ENCODE results near the gene FAM110D. TPM values are rescaled to one million over a fixed set of nuclear protein-coding genes. Genes with fewer than 3 reads are reported as not detected.

The FAM110D gene
- total RNA-seq, 1 donor from 2014 or later, result 0.36 TPM

GRCh38 chr1:26191739-26192138 is 32.9 kb downstream of the FAM110D start:
- no peak for DNase-seq (ENCODE audit: low spot score, unreplicated experiment)
- TF ChIP-seq CTCF (IDR thresholded peaks at IDR 0.05; ENCODE audit: unreplicated experiment), result no peak
- peaks cover 8% of the 10 kb centered on the region for H3K36me3 Mint-ChIP-seq (ENCODE audit: insufficient read depth)
- no peak overlapping the region for H3K27ac Mint-ChIP-seq
- no peak overlapping the region for H3K4me3 Mint-ChIP-seq (ENCODE audit: low read depth)
- H3K27me3 Mint-ChIP-seq, result peaks cover 10% of the 10 kb centered on the region
- H3K4me1 Mint-ChIP-seq (ENCODE audit: low read depth), result no peaks in the 10 kb centered on the region
- H3K9me3 Mint-ChIP-seq (ENCODE audit: low read depth), result no peaks in the 10 kb centered on the region

GRCh38 chr1:26195805-26196204 is 36.9 kb downstream of the FAM110D start:
- Mint-ChIP-seq H3K4me1 (ENCODE audit: low read depth) (no peaks in the 10 kb centered on the region), H3K27me3 (peaks cover 22% of the 10 kb centered on the region), H3K27ac (no peak overlapping the region), H3K4me3 (ENCODE audit: low read depth) (no peak overlapping the region), H3K9me3 (ENCODE audit: low read depth) (no peaks in the 10 kb centered on the region), H3K36me3 (ENCODE audit: insufficient read depth) (no peaks in the 10 kb centered on the region)
- no peak for TF ChIP-seq CTCF (IDR thresholded peaks at IDR 0.05; ENCODE audit: unreplicated experiment)
- DNase-seq (ENCODE audit: low spot score, unreplicated experiment), result no peak

- Mint-ChIP-seq H3K9me3 (ENCODE audit: low read depth) (no peaks in the 10 kb centered on the region), H3K27ac (no peak overlapping the region), H3K4me3 (ENCODE audit: low read depth) (no peak overlapping the region), H3K27me3 (peaks cover 34% of the 10 kb centered on the region), H3K36me3 (ENCODE audit: insufficient read depth) (no peaks in the 10 kb centered on the region), H3K4me1 (ENCODE audit: low read depth) (peaks cover 1% of the 10 kb centered on the region)
- TF ChIP-seq CTCF (IDR thresholded peaks at IDR 0.05; ENCODE audit: unreplicated experiment), result no peak
- no peak for DNase-seq (ENCODE audit: low spot score, unreplicated experiment)
These were observed 38.4 kb downstream of the FAM110D start for GRCh38 chr1:26197301-26197700.

- no peaks in the 10 kb centered on the region for H3K9me3 Mint-ChIP-seq (ENCODE audit: low read depth)
- no peak overlapping the region for H3K4me3 Mint-ChIP-seq (ENCODE audit: low read depth)
- no peak for DNase-seq (ENCODE audit: low spot score, unreplicated experiment)
- H3K27me3 Mint-ChIP-seq, result peaks cover 39% of the 10 kb centered on the region
- H3K27ac Mint-ChIP-seq, result no peak overlapping the region
- peaks cover 1% of the 10 kb centered on the region for H3K4me1 Mint-ChIP-seq (ENCODE audit: low read depth)
- TF ChIP-seq CTCF (IDR thresholded peaks at IDR 0.05; ENCODE audit: unreplicated experiment), result no peak
- no peaks in the 10 kb centered on the region for H3K36me3 Mint-ChIP-seq (ENCODE audit: insufficient read depth)
These were observed 38.9 kb downstream of the FAM110D start for GRCh38 chr1:26197813-26198212.

- Mint-ChIP-seq H3K9me3 (ENCODE audit: low read depth) (no peaks in the 10 kb centered on the region), H3K27me3 (peaks cover 48% of the 10 kb centered on the region), H3K4me3 (ENCODE audit: low read depth) (no peak overlapping the region), H3K36me3 (ENCODE audit: insufficient read depth) (no peaks in the 10 kb centered on the region), H3K27ac (no peak overlapping the region), H3K4me1 (ENCODE audit: low read depth) (peaks cover 1% of the 10 kb centered on the region)
- no peak for TF ChIP-seq CTCF (IDR thresholded peaks at IDR 0.05; ENCODE audit: unreplicated experiment)
- no peak for DNase-seq (ENCODE audit: low spot score, unreplicated experiment)
These were observed 41.5 kb downstream of the FAM110D start for GRCh38 chr1:26200413-26200812.
